ENCODE data around the gene PCMTD2.
"Not testable (repeated sequence)": the region's sequence is repeated elsewhere in the genome, so short reads cannot be mapped to it uniquely, and the experiment has no call there.

- TF ChIP-seq GABPA (IDR thresholded peaks at IDR 0.05; ENCODE audit: low read depth); TAF1 (IDR thresholded peaks at IDR 0.05; ENCODE audit: borderline replicate concordance, low read depth, low read length); ZBTB33 (IDR thresholded peaks at IDR 0.05); ZBTB11 (CRISPR knock-in tag; IDR thresholded peaks at IDR 0.05); BACH1 (IDR thresholded peaks at IDR 0.05; ENCODE audit: borderline replicate concordance); CBX3 (IDR thresholded peaks at IDR 0.05; ENCODE audit: borderline replicate concordance, low read depth); HSF1 (IDR thresholded peaks at IDR 0.05; ENCODE audit: low read depth, low read length); ZBTB40 (IDR thresholded peaks at IDR 0.05; ENCODE audit: borderline replicate concordance); CTCF (IDR thresholded peaks at IDR 0.05 in 2 of 3, conservative IDR thresholded peaks at IDR 0.05 in 1 of 3; ENCODE audit: control insufficient read depth in 2 of 3, extremely low read depth in 1 of 3, insufficient read depth in 1 of 3, low read depth in 3 of 3, low read length in 3 of 3); ZNF24 (IDR thresholded peaks at IDR 0.05); BRCA1 (IDR thresholded peaks at IDR 0.05; ENCODE audit: low read depth, low read length); POU2F2 (IDR thresholded peaks at IDR 0.05; ENCODE audit: borderline replicate concordance, low read depth, low read length); RBBP5 (conservative IDR thresholded peaks at IDR 0.05): not testable (repeated sequence)
These were observed 47.5 kb downstream of the PCMTD2 start for GRCh38 chr20:64303086-64303485.

Data from GM12878 (cell line).